ENCODE measurements around the gene CRAMP1. TPM values are rescaled to one million over a fixed set of nuclear protein-coding genes. Genes with fewer than 3 reads are reported as not detected.
A peak's percentile ranks its signal among the peaks of the same experiment; 100 is the strongest.

Gene CRAMP1
- total and polyA plus RNA-seq, 2 of the 8 experiments (the other 6 are each of a cell fraction or from before 2014, with no cell fraction given), result 19.2 to 23.2 TPM

DNA sequence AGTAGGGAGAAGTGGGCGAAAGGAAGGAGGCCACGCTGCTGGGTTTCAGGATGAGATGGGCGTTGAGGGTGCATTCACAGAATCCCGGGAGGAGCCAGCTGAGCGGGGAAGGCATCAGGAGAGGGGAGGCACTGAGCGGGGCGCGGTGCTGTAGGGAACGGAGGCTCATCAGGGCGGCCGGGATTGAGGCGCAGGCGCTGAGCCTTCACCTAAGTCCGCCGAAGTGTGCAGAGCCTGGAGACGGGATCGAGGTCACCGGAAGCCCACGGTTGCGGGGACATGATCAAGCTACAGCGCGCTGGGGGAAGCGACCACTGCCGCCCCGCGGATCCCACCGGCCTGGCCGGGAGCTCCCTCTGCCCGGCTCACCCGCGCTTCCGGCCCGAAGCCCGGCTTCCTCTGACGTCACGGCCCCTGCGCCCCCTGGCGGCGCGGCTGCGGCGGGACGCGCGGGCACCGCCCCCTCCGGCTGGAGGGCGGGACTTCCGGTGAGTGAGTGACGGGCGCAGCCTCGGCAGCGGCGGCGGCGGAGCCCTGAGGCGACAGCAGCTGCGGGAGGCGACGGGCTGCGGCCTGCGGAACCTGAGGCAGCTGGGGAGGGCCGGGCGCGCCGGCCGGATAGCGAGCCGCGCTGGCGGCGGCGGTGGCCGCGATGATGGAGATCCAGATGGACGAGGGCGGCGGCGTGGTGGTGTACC is 93.7 kb downstream of the CRAMP1 start, which contains the start of gene MAPK8IP3:
TSS of gene MAPK8IP3 (plus strand) at position 508 of the 698 bp plus-strand sequence. CDS start at position 653, 145 bp downstream.
- peak within 1 kb of the TSS; percentile 73 for H3K56ac ChIP-seq (replicated peaks; ENCODE audit: insufficient read length, low read depth, low read length)
- H3K4me3 ChIP-seq (ENCODE audit: extremely low read depth in 1 of 4, insufficient read depth in 2 of 4, low read depth in 3 of 4, low read length in 4 of 4), result peak within 1 kb of the TSS; percentile 89 to 97 (median 94)
- H4K20me1 ChIP-seq (replicated peaks in 1 of 2; ENCODE audit: control insufficient read depth in 1 of 2, insufficient read depth in 2 of 2, low read length in 2 of 2), result peaks cover 13 to 22% of the 10 kb centered on the region in 2 experiments
- H3K79me1 ChIP-seq (ENCODE audit: low read depth, low read length), result peaks cover 10% of the 10 kb centered on the region
- H2AFZ ChIP-seq (ENCODE audit: low read length), result peak within 1 kb of the TSS; percentile 61; the same call in 1 of the 2 replicates
- H3K18ac ChIP-seq (ENCODE audit: extremely low read depth, low read length), result peak within 1 kb of the TSS; percentile 93
- 2% methylated on average over 41 of the region's 79 CpGs; no CpG with 5 or more reads in 1 of the 2 experiments for WGBS, 2 experiments (ENCODE audit: extremely low coverage in 1 of 2, insufficient coverage in 1 of 2, insufficient read length in 1 of 2, insufficient replicate concordance in 2 of 2, low coverage in 1 of 2, low lambda C conversion rate in 2 of 2, missing lambda C conversion rate in 1 of 2)
- H3K4ac ChIP-seq (replicated peaks; ENCODE audit: insufficient read length, low read depth, low read length), result peak within 1 kb of the TSS; percentile 98
- H3K4me2 ChIP-seq (ENCODE audit: insufficient read depth in 1 of 2, low read depth in 2 of 2, low read length in 2 of 2), result peak within 1 kb of the TSS; percentile 68 to 94
- peak; percentile 77 to 99 for DNase-seq (ENCODE audit: low read depth in 1 of 2, low spot score in 2 of 2)
- peak within 1 kb of the TSS; percentile 21 for H2BK120ac ChIP-seq (replicated peaks; ENCODE audit: low read depth, low read length)
- peak within 1 kb of the TSS; percentile 85 for H3K27ac ChIP-seq (ENCODE audit: low read depth, low read length)
- no peak for FAIRE-seq
- H3K27me3 ChIP-seq (replicated peaks in 1 of 4; ENCODE audit: control insufficient read depth in 3 of 4, extremely low read depth in 1 of 4, insufficient read depth in 3 of 4, low read length in 3 of 4), result no peaks in the 10 kb centered on the region
- peak within 1 kb of the TSS; percentile 39; the same call in 1 of the 2 replicates for H2BK12ac ChIP-seq (ENCODE audit: low read depth, low read length)
- H2BK5ac ChIP-seq (ENCODE audit: low read depth, low read length), result peak within 1 kb of the TSS; percentile 96
- peak within 1 kb of the TSS; percentile 11; the same call in 1 of the 2 replicates for H2AK5ac ChIP-seq (ENCODE audit: low read depth, low read length)
- 0 out of 2 replicates have a peak within 1 kb of the TSS, but pooled peaks have one; percentile 61 for H2BK15ac ChIP-seq (ENCODE audit: low read length)
- H3K36me3 ChIP-seq (ENCODE audit: control insufficient read depth in 2 of 4, insufficient read depth in 4 of 4, low read length in 3 of 4), result peaks cover 6 to 18% (median 10%) of the 10 kb centered on the region in 4 experiments; a peak in 6 of 8 replicates
- H3K9ac ChIP-seq (replicated peaks in 1 of 4; ENCODE audit: extremely low read depth in 1 of 4, low read depth in 3 of 4, low read length in 3 of 4), result peak within 1 kb of the TSS; percentile 51 to 91 (median 88)
- H3K79me2 ChIP-seq (ENCODE audit: control insufficient read depth in 1 of 2, insufficient read depth in 2 of 2, low read length in 2 of 2), result peaks cover 3 to 39% of the 10 kb centered on the region in 2 experiments; a peak in 3 of 4 replicates
- H3K23ac ChIP-seq (ENCODE audit: insufficient read length), result peak within 1 kb of the TSS; percentile 9
- peak within 1 kb of the TSS; percentile 98 for H4K91ac ChIP-seq (replicated peaks; ENCODE audit: insufficient read length, low read length)
- H3K23me2 ChIP-seq (ENCODE audit: low read depth, low read length), result peaks cover 11% of the 10 kb centered on the region
- CTCF ChIA-PET (ENCODE audit: partially characterized antibody), result interaction anchor here (0.5 to 2.1 kb wide), 21 partner anchors 8 to 482 kb away, joined by 3 to 16 read pairs (median 4); partner anchors contain the start of genes EME2 and MRPS34
- peak within 1 kb of the TSS; percentile 94 for H4K8ac ChIP-seq (ENCODE audit: extremely low read depth, insufficient read depth, low read length)
- H3K9me3 ChIP-seq (ENCODE audit: insufficient read depth in 2 of 2, low read depth in 1 of 2, low read length in 1 of 2), result no peaks in the 10 kb centered on the region
- H3K14ac ChIP-seq (ENCODE audit: insufficient read length), result peak within 1 kb of the TSS; percentile 99
- H2BK20ac ChIP-seq (ENCODE audit: low read length), result no peak within 1 kb of the TSS
- peaks cover 0 to 16% (median 3%) of the 10 kb centered on the region in 4 experiments; a peak in 4 of 7 replicates for H3K4me1 ChIP-seq (replicated peaks in 1 of 4; ENCODE audit: control insufficient read depth in 3 of 4, insufficient read depth in 4 of 4, low read length in 3 of 4)
- peak within 1 kb of the TSS; percentile 70 for H4K5ac ChIP-seq (ENCODE audit: insufficient read length, low read depth, low read length)
- POLR2A ChIA-PET (ENCODE audit: partially characterized antibody), result interaction anchor here (0.6 to 4.4 kb wide), 20 partner anchors 8 to 641 kb away, joined by 3 to 35 read pairs (median 4); partner anchors contain the start of genes EME2, JPT2, MRPS34 and NME3
- TF ChIP-seq, protein P1, sequence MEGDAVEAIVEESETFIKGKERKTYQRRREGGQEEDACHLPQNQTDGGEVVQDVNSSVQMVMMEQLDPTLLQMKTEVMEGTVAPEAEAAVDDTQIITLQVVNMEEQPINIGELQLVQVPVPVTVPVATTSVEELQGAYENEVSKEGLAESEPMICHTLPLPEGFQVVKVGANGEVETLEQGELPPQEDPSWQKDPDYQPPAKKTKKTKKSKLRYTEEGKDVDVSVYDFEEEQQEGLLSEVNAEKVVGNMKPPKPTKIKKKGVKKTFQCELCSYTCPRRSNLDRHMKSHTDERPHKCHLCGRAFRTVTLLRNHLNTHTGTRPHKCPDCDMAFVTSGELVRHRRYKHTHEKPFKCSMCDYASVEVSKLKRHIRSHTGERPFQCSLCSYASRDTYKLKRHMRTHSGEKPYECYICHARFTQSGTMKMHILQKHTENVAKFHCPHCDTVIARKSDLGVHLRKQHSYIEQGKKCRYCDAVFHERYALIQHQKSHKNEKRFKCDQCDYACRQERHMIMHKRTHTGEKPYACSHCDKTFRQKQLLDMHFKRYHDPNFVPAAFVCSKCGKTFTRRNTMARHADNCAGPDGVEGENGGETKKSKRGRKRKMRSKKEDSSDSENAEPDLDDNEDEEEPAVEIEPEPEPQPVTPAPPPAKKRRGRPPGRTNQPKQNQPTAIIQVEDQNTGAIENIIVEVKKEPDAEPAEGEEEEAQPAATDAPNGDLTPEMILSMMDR (IDR thresholded peaks at IDR 0.05; ENCODE audit: control extremely low read depth in 1 of 3, insufficient read depth in 1 of 3, low read depth in 1 of 3, low read length in 3 of 3), result peak; percentile 83 to 96 (median 92)
- TF ChIP-seq MAFK (IDR thresholded peaks at IDR 0.05; ENCODE audit: low read depth, low read length), result no peak
- no peak for TF ChIP-seq NRF1 (IDR thresholded peaks at IDR 0.05; ENCODE audit: low read depth, low read length)
- no peak for TF ChIP-seq POU5F1 (IDR thresholded peaks at IDR 0.05; ENCODE audit: low read depth, low read length)
- TF ChIP-seq, protein P2, sequence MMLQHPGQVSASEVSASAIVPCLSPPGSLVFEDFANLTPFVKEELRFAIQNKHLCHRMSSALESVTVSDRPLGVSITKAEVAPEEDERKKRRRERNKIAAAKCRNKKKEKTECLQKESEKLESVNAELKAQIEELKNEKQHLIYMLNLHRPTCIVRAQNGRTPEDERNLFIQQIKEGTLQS (IDR thresholded peaks at IDR 0.05; ENCODE audit: insufficient read depth, low read depth, low read length), result peak; percentile 17; the same call in 1 of the 2 replicates
- TF ChIP-seq SIN3A (conservative IDR thresholded peaks at IDR 0.05 in 1 of 2, IDR thresholded peaks at IDR 0.05 in 1 of 2; ENCODE audit: low read depth in 1 of 2, low read length in 2 of 2), result peak in 1 of 2 experiments; percentile 92; a peak in 2 of 4 replicates
